ENCODE measurements around the gene ANKHD1.
"Not testable (repeated sequence)": the region's sequence is repeated elsewhere in the genome, so short reads cannot be mapped to it uniquely, and the experiment has no call there.

Gene ANKHD1

DNA sequence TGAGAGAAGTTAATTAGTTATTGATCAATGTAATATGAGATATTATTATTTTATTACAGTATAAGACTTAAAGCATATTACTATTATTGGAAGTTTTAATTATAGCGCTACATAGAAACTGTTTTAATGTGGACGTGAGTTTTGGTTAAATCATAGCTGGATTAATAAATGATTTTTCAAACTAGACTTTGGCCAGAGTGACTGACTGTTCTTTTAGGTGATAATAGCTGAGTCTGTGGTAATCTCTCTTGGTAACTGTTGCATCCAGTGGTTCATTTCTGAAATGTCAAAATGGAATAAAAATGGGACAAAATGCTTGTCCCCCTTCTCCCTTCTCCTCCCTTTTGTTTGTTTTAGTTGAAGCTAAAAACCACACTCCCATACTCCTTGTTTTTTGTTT lies 28.1 kb downstream of the ANKHD1 start:
- DNase-seq = no peak

DNA sequence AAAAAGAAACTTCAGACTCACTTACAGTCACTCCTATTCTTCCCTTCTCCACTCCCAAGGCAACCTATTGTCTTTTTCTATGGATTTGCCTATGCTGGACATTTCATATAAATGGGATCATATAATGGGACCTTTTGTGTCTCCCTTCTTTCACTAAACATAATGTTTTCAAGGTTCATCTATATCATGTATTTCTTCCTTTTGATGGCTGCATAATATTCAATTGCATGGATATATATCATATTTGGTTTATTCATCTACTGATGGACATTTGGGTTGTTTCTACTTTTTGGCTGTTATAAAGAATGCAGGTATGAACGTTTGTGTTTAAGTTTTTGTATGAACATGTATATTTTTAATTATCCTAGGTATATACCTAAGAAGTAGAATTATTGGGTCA lies 30.6 kb downstream of the ANKHD1 start:
- DNase-seq = no peak

DNA sequence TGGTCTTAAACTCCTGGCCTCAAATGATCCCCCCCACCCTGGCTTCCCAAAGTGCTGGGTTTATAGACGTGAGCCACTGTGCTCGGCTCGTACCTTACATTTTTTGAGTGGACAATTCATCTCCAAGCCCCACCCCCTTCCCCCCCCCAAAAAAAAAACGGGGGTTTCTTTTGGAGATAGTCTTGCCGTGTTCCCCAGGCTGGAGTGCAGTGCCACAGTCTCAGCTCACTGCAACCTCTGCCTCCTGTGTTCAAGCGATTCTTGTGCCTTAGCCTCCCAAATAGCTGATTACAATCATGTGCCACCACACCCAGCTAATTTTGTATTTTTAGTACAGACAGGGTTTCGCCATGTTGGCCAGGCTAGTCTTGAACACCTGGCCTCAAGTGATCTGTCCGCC lies 31.3 kb downstream of the ANKHD1 start:
- DNase-seq = no peak

DNA sequence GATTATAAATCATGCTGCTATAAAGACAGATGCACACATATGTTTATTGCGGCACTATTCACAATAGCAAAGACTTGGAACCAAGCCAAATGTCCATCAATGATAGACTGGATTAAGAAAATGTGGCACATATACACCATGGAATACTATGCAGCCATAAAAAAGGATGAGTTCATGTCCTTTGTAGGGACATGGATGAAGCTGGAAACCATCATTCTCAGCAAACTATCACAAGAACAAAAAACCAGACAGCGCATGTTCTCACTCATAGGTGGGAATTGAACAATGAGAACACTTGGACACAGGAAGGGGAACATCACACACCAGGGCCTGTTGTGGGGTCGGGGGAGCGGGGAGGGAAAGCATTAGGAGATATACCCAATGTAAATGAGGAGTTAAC lies 55.7 kb downstream of the ANKHD1 start:
- not testable (repeated sequence) for DNase-seq

DNA sequence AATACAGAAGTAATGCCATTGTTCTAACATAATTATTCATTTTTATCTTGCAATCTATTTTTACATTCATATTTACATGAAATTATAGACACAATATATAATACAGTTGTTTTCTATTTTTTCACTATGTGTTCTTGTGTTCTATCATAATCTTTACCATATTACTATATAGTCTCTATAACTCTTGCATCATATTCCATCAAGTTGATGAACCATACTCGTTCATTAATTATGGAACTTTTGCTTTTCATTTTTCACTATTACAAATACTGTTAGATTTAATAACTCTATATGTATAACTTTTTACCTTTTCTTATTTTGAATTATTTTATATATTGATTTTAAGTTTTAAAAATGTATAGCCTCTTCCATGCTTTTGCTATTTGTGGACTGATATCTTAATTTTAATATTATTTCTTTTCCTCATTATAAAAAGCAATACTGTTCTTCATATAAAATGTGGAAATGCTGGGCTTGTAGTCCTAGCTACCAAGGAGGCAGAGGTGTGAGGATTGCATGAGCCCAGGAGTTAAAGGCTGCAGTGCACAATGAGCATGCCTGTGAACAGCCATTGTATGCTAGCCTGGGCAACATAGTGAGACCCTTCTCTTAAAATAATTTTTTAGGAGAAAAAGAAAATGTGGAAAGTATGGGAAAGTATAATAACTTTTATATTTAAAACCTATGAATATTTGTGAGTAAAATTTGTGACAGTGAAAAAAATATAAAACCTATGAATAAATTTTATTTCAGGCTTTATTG lies 65.5 kb downstream of the ANKHD1 start:
- no peak for DNase-seq

DNA sequence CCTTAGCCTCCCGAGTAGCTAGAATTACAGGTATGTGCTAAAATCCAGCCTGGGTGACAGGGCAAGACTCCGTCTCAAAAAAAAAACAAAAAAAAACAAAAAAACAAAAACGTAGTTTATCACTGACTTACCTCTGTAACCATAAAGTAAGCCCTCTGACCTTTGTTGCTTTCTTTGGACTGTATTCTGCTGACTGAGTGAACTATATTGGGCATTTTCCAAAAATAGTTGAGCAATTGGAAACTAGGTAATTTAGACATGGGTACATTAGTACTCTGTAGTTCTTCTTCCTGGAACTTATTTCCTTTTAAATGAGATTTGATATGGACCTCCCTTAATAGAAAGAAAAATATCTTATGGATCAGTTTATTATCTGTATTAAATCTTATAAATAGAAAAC lies 66.6 kb downstream of the ANKHD1 start:
- DNase-seq = no peak

DNA sequence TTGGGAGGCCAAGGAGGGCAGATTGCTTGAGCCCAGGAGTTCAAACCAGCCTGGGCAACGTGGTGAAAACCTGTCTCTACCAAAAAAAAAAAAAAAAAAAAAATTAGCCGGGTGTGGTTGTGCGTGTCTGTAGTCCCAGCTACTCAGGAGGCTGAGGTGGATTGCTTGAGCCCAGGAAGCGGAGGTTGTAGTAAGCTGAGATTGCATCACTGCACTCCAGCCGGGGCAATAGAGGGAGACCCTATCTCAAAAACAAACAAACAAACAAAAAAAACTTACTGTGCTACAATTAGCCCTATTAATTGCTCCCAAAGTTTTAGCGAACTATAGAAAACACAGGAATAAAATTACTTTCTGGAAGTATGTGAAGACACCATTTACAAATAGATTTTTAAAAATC lies 67.6 kb downstream of the ANKHD1 start:
- no peak for DNase-seq

DNA sequence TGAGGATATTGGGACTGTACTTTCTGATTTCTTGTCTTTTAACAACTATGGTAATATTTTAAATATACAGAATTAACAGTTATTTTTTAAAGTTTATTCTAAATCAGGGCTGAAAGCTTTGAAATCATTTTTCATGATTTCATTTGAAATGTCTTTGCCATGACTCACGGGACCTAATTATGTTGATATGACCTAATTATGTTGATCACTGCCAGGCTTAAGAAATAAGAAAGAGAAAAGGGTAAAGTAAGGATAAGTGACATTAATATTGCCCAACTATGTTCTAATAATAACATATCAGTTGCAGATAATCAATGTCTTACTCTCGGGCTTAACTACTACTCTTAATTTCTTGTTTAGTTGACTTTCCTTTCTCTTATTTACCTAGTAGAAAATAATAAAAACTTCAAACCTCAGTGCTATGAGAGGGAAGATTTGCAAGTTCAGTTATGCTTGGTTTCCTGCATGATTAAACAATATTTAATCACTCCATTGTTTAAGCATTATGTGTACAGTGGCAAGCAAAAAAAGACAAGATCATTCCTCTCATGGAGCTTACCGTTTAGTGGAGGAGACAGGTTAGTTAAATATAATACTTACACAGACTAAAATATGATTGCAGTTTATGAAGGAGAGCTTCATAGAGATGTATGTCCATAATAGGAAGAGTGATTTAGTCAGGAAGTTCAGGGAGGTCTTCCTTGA lies 78.8 kb downstream of the ANKHD1 start:
- DNase-seq = no peak

DNA sequence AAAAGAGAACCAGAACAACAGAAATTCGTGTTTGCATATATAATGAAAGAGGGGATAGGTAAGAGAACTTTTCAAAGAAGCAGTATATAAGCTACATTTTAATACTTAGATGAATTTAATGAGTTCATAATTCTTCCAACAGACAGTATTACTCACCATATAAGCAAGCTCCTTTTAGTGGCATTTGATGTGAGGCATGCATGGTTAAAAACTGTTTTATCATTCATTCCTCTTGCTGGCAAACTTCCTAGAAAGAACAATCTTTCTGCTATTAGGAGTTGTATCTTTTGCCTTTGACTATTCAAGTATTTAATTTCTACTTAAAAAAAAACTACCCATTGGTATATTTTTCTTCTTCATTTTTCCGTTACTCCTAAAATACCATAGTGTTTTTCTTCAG lies 80.1 kb downstream of the ANKHD1 start:
- no peak for DNase-seq

DNA sequence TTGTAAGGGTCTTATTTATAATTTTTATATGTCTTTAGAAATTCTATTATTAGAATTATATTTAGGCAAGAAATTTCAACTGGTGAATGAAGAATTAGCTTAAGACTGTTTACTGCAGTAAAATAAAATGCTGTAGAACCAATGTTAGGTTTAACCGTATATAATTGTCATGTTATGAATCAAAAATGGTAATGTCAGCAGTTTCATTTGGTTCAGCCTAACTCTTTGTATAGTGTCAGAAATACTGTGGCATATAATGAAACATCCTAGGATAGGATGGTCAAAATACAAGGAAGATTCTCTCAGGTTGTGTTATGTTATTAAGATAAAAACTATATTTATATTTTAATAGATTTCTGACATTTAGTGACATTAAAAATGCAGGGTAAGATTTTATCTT lies 81.4 kb downstream of the ANKHD1 start:
- DNase-seq = no peak

DNA sequence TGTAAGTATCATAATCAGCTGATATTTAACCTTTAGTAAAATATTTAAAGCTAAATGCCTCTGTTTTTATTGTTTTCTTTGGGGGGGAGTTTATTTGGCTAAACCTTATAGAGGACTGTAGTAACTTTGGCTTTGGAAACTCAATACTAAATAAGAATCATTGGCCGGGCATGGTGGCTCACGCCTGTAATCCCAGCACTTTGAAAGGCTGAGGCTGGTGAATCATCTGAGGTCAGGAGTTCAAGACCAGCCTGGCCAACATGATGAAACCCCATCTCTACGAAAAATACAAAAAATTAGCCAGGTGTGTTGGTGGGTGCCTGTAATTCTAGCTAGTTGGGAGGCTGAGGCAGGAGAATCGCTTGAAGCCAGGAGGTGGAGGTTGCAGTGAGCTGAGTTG lies 86.5 kb downstream of the ANKHD1 start:
- DNase-seq = not testable (repeated sequence)

DNA sequence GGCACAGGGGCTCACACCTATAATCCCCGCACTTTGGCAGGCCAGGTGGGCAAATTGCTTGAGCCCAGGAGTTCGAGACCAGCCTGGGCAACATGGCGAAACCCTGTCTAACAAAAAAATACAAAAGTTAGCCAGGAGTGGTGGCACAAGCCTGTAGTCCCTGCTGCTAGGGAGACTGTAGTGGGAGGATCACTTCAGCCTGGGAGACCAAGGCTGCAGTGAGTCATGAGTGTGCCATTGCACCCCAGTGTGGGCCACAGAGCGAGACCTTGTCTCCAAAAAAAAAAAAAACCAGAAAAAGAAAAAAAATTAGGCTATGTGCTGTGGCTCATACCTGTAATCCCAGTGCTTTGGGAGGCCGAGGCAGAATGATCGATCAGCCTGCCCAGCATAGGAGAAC lies 87.3 kb downstream of the ANKHD1 start:
- DNase-seq = no peak

DNA sequence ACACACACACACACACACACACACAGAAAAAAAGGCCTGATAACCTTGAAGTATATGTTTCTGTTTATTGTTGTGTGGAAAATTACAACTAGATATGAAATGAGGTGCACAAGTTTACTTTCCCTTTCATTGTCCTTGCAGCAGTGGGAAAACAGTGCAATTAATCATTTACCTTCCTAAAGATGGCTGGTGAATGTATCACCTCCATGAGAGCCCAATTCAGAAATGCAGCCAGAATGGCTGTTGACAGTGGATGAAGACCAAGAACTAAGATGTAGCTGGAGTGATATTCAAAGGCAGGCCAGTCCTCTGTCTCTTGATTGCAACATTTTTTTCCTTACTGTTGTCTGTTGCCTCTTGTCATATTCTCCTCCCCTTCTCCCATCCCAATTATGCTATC lies 96.3 kb downstream of the ANKHD1 start:
- DNase-seq = no peak

DNA sequence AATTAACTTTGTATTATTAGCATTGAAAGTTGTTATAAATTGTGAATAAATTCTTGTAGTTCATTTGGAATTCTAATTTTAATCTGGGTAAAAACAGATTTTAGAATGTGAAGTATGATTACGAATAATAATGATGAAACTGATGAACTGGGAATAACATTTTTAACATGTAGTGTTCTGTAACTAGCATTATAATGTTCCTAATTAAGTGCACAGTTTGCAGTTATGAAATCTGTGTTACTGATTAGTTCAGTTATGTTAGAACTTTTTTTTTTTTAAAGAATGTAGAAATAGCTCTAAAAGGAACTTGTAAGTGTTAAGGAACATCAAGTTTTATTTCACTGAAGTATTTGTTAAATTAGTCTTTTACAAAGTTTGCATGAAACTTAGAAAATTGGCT lies 97.0 kb downstream of the ANKHD1 start:
- no peak for DNase-seq

DNA sequence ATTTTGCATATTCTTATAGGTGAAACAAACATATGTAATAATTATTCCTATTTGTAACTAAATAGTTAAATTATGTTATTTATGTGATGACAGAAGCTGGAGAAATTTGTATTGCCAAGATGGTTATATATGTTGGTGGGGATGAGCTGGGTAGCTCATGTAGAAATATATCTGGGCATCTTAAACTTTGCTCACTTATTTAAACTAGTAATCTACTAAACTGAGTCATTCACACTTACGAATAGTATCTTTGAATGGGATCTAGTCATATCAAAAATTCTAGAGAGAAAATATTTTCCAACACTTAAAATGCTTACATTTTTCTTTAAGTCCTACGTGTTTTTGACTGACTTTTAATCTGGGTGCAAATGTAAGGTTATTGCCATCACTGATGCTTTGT lies 101.2 kb downstream of the ANKHD1 start:
- DNase-seq = no peak

DNA sequence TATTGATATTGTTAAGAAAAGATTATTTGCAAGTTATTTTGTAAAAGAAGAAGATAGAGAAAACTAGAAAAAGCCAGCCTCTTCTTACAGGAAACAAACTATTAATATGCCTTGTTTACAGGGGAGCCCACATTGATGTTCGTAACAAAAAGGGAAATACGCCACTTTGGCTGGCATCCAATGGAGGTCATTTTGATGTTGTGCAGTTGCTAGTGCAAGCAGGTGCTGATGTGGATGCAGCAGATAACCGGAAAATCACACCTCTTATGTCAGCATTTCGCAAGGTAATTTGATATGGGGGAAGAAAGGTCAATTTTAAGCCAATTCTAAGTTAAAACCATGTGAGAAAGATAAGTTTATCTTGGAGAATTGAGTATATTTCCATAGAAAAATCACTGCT lies 108.3 kb downstream of the ANKHD1 start:
- DNase-seq = no peak

DNA sequence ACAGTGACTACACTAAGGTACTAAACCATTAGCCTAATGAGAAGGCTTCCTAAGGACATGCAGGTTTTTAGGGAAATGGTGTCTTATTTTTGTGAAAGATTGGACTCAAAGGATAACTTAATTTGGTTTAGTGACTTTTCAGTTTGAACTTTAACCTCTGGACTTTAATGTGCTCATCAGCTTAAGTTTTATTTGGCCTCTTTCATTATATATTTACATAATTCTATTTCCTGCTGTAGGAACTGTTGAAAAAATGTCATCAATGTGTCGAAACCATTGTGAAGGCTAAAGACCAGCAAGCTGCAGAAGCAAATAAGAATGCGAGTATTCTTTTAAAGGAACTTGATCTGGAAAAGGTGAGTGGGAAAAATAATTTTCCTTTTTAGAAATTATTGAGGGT lies 111.5 kb downstream of the ANKHD1 start:
- no peak for DNase-seq

DNA sequence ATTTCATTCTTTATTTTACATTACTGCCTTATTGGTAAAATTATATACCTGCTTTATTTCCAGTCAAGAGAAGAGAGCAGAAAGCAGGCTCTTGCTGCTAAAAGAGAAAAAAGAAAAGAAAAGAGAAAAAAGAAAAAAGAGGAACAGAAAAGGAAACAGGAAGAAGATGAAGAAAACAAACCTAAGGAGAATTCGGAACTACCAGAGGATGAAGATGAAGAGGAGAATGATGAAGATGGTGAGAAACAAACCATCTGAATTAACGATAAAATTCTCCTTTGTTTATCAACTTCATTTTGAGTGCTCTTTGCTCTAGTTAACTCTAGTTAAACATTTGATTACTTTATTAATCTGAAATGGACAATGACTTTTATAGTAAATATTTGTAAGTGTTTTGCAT lies 122.4 kb downstream of the ANKHD1 start:
- DNase-seq = no peak

DNA sequence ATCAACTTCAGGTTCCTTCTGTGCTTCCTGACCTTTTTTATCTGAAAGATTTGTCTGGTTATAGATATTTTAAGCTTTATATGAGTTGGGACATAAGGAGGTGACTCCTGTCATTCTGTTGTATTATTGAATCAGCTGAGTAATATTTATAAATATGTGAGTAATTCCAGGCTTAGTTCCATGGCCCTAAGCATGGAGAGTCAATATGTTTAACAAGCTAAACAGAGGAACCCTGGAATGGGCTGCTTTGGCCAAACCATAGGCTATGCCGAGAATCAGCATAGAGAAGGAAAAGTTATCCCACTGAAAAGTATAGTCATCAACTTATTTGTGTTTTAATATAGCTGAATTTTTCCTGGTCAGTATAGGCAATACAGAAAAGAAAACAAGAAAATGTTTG lies 138.6 kb downstream of the ANKHD1 start:
- DNase-seq = no peak

DNA sequence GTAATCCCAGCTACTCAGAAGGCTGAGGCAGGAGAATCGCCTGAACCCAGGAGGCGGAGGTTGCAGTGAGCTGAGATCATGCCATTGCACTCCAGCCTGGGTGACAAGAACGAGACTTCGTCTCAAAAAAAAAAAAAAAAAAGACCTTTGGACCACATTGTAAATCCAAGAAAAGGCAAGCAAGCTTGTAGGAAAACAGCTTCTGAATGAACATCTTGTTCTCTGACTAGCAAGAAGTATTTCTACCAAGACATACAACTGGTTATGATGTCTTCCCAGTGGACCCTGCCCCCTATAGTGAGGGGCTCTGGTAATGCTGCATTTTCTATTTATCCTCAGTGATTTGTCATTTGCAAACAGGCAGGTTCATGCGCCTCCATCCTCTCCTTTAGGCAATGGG lies 141.3 kb downstream of the ANKHD1 start:
- DNase-seq = no peak

DNA sequence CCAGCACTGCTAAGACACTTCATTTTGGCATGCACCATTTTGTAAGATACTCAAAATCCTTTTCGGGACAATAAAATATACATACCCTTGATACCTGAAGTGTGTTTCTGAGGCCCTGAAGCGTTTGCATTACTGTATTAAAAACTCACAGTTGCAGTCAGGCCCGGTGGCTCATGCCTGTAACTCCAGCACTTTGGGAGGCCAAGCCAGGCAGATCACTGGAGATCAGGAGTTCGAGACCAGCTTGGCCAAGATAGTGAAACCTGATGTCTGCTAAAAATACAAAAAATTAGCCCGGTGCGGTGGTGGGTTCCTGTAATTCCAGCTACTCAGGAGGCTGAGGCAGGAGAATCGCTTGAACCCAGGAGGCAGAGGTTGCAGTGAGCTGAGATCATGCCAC lies 143.4 kb downstream of the ANKHD1 start:
- DNase-seq = no peak

DNA sequence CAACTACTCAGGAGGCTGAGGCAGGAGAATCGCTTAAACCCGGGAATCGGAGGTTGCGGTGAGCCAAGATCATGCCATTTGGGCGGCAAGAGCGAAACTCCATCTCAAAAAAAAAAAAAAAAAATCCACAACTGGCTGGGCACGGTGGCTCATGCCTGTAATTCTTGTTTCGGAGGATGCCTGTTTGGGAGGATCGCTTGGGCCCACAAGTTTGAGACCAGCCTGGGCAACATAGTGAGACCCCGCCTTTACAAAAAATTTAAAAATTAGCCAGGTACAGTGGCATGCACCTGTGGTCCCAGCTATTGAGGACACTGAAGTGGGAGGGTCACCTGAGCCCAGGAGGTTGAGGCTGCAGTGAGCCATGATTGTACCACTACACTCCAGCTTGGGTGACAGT lies 144.0 kb downstream of the ANKHD1 start:
- DNase-seq = no peak

DNA sequence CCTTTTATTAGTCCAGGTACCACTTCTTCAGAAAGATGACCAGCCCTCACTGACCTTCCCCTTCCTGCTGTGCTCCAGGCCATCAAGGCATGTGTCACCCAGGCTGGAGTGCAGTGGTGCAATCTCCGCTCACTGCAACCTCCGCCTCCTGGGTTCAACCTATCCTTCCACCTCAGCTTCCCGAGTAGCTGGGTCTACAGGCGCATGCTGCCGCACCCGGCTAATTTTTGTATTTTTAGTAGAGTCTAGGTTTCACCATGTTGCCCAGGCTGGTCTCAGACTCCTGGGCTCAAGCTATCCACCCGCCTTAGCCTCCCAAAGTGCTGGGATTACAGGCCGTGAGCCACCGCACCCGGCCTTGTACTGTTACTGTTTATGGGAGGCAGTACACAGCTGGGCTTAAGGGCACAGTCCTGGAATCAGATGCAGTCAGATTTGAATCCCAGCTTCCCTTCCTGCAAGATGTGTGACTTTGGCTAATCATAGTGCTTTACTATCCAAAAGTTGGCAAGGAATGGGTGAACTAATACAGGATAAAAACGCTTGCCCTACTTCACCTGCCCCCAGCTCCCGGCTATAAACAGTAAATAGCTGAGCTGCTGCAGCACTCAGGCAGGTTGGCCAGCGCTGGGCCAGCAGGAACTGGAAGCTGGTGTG lies 145.3 kb downstream of the ANKHD1 start:
- no peak for DNase-seq

Data from NCI-H524 (cell line).